Measurements from ENCODE around the gene PXYLP1.

The PXYLP1 gene

DNA sequence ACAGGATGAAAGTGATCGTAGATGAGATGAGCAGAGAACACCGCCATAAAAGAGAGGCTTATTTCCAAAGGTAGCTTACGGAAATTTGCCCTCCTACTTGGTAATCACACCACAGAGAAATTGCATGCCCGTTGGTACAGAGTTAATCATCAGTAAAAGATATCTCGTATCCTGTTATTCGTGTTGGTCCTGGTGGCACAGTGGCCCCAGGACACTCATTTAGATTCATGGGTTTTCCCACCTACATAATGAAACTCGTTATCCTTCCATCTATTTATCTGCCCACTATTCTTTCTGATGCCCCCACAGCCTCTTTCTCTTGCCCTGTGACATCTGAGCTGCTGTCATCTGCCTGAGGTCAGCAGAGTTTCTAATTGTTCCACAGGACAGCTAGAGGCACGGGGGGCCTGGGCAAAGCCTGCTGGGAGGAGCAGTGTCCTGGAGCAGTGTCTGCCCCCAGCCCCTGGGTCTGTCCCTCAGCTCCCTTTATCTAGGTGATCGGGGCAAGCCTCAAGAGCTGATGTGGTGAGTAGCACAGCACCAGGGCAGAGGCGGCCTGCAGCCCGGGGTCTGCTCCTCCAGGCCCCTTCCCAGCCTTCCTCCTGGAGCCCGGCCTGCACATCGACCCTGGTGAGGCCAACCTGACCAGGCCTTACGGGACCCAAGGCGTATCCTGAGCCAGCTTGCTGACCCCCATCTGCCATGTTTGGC, 42.2 kb downstream of the PXYLP1 start:
- no peak for DNase-seq (ENCODE audit: low read depth in 2 of 2)

DNA sequence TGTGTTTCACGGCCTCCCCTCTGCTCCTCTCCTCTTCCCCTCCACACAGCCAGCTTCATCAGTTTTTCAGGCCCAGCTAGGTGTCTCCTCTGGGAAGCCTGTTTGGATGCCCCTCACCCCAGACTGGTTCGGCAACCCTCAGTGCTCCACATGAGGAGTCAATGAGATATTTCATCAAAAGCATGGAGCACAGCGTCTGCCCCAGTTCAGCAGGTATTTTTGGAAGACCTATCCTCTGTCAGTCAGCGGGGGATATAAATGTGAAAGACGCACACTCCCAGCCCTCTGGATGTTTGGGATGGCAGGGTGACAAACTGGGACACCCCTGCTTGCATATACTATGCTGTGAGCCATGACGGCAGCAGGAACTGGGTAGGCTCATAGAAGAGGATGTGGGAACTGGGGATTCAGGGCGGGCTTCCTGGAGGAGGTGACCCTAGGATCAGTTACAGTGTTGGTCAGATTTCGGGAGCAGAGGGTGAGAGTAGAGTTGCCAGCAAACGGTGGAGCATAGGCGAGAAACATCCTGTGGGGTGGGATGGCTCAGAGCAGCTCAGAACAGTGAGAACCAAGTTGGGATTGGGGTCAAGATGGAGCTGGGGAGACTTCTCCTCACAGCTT, 42.9 kb downstream of the PXYLP1 start:
- no peak for DNase-seq (ENCODE audit: low read depth in 2 of 2)

DNA sequence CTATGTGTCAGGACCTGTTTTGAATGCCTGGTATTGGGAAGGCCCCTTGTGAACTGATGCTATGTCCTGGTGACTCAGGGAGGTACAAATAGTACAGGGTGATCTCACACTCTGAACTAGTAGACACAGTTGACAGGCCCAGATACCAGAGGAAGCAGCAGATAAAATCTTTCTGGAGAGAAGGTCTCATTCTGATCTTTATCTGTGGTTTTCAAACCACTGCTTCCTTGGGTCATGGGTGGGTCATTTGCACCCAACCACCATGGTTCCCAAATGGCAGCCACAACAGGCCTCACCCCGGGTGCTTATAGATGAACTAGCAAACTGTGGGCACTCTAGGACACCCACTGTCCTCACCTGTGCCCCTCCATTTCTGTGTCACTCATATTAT, 43.4 kb downstream of the PXYLP1 start:
- no peak for DNase-seq (ENCODE audit: low read depth in 2 of 2)

DNA sequence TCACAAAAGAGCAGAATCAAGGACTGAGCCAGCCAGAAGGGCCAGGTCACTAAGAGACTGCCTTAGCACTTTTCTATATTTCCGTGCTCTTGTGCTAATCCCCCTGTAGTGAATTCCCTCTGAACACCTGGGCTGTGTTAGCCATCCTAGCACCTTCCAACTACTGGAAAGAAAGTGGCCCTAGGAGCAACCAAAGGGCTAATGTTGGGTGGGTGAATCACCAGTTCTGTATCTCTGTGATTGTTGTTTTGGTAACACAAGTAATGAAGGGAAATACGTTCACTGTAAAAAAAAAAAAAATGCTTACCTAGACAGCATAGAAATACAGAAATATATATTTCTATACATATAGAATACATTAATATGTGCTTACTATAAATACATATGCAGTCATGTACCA, 43.9 kb downstream of the PXYLP1 start:
- no peak for DNase-seq (ENCODE audit: low read depth in 2 of 2)

DNA sequence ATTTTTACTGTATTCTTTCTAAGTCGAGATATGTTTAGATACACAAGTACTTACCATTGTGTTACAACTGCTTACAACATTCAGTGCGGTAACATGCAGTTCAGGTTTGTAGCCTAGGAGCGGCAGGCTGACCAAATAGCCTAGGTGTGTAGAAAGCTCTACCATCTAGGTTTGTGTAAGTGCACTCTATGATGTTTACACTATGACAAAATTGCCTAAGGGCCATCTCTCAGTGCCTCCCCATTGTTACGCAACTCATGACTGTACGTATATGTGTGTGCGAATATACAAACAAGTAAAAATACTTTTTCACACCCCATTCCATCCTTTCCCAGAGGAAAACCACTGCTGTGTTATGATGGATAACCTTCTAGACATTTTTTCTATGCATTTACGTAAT, 44.3 kb downstream of the PXYLP1 start:
- no peak for DNase-seq (ENCODE audit: low read depth in 2 of 2)

DNA sequence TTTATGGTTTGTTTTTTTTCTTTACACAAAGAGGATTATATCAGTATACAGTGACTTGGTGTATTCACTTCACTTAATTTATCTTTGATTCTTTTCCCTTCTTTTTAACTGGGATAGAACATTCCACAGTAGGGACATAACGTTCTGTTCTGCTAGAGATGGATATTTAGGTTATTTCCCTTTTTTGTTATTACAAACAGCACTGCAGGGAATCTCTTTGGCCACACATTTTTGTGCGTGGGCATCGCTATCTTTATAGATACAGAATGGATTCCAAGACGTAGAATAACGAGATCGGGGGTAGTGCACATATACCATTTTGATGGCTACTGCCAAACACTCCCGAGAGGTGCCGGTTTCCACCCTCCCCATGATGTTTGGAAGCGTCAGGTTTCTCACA, 44.8 kb downstream of the PXYLP1 start:
- DNase-seq (ENCODE audit: low read depth in 2 of 2), result no peak

DNA sequence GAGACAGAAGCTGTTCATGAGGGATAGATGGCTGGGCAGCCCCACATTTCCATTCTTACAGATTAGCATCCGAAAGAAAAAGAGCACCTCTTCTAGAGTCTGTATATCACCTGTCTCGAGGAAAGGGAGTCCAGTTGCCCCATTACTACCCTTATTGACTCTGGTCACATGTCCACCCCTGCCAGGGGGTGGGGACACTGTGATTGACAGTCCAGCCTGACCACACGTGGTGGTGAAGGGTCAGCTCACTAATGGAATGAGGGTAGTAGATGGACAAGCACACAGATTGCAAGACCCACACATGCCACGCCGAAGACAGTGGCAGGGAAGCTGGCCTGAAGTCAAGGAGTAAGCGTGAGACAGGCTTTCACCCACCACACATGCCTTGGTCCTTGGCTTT, 45.8 kb downstream of the PXYLP1 start:
- DNase-seq (ENCODE audit: low read depth in 2 of 2), result no peak

DNA sequence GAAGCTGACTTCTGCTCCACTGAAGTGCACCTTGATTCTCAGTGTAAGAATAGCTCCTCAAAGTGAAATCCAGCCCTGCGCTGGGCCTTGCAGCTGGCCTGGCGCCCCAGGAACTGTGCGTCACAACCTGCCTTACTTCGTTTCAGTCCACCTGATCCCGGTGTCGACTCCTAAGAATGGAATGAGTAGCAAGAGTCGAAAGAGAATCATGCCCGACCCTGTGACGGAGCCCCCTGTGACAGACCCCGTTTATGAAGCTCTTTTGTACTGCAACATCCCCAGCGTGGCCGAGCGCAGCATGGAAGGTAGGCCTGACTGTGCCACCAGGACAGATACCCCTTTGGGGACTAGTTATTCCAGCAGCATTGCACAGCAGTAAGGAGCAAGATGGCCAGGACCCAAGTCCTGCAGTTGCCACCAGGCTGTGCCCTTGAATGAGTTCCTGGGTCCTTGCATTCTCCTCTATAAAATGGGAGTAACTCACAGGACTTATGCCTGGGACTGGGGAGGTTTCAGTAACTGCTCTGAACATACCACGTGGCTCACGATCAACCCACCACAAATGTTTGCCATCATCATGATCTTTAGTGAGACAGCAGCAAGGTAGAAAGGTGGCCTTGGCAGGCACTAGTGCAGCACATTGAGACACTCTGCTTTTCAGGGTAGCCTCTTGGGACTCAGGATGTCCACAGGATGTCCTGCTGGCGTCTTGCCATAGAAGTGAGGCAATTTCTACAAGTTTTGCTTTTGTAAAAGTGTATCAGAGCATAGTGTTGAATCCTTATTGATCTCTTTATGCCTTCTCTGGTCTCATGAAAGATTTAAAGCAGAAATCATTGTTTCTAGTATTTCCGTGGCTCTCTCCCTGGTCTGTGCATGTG, 46.8 kb downstream of the PXYLP1 start:
- no peak for DNase-seq (ENCODE audit: low read depth in 2 of 2)

DNA sequence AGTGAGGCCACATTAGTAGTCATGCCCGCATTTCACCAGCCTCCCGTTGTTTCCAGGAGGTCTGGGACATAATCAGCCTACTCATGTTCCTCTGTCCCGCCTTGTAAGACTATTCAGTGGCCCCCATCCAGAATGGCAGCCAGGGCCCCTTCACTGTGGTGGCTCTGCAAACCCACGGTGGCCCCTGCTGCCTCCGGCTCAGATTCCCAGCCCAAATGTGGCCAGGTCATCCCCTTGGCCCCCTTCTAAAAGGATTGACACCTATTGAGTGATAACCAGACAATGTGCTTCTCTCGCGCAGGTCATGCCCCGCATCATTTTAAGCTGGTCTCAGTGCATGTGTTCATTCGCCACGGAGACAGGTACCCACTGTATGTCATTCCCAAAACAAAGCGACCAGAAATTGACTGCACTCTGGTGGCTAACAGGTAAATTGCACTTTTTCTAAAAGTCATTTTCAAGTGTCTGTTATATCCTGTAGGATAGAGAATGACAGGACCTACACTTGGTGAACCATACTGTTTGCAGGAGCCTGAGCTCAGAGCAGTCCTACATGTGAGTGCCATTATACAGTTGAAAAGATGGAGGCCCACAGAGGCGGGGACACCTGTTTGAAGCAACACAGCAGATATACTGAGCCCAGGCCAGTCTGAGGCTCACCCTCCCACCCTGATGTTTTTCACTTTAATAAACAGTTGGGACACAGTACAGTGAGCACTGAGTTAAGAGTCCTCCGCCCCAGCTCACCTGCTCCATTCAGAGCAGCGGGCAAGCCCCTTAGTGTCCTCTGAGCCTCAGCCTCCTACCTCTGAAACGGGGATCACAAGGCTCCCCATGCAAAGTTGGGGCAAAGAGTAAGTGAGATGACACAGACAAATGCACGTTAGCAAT, 47.7 kb downstream of the PXYLP1 start:
- DNase-seq (ENCODE audit: low read depth in 2 of 2), result no peak

DNA sequence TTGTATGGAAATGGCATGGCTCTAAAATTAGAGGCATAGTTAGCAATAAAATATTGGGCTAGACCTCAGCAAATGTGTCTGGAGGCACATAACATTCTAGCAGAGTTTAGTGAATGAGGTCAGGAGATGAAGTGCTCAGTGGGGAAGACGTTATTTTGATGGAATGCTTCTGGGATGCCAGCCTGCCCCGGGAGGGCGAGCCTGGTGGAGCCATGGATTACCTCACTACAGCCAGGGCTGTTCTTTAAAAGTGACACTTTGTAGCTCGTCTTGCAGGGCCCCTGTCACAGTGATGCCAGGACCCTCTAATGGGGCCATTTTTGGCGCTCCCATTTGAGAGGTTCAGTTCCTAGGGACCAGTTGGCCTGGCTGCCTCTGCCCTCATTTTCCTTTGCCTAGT, 48.5 kb downstream of the PXYLP1 start:
- no peak for DNase-seq (ENCODE audit: low read depth in 2 of 2)

DNA sequence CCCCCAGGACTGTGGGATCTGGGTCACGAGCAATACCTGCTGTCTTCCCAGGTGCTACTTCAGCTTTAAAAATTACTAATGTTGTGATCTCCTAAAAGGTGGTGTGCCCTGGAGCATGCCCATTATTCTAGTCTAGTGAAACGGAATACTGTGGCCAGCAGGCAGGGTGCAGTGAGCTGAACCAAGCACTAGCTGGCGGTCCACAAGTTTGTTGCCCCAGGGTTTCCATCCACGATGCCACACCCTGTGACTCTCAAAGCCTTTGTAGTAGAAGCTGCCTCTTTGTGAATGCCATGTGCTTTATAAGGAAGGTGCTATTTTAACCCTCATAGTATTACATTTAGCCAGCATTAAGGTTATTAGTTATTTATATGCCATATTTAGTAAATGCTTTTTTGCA, 49.1 kb downstream of the PXYLP1 start:
- DNase-seq (ENCODE audit: low read depth in 2 of 2), result no peak

DNA sequence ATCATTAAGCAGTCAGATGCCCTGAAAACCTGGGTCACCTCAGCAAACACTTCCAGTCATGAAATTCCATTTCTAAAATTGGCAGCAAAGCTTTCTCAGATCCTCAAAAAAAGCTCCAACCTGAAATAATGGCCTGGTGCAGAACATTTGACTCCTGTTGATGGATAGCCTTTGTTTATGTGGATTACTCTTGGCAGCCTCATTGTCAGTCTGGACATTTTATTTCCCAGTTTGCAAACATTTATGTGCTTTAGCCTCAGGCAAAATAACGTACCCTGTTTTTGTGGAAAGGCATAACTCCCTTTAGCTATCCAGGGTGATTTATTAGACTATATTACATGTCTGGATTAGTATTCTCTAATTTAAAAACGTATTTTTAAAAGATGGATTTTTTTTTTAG, 53.9 kb downstream of the PXYLP1 start:
- DNase-seq (ENCODE audit: low read depth in 2 of 2), result no peak

DNA sequence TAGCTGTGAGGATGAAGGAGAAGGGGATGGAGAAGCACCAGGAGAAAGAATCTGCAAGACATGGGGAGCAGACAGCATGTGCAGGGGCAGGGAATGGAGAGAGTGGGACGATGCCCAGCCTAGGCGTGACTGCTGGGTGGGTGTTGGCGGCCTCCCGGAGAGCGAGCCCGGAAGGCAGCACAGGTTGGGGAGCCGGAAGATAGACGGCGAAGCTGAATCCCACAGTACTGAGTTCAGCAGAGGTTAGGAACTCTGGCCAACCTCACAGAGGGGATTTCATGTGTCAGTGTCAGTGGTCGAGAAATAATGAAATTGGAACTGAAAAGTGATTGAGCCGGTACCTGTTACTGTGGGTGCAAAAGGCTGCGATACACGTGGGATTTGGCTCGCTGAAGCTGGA, 55.2 kb downstream of the PXYLP1 start:
- no peak for DNase-seq (ENCODE audit: low read depth in 2 of 2)

DNA sequence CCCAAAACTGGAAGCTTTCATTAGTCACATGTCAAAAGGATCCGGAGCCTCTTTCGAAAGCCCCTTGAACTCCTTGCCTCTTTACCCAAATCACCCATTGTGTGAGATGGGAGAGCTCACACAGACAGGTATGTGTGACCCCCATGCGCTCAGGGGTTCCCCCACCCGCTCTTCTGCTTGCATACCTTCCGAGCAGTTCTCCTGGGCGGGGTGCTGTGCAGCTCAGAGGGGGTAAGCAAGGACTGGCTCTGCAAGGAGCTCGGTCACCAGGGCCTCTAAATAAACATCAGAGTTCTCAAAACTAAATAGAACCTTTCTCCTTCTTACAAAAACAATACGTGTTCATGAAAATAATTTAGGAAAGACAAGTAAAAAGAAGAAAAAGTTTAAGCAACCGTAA, 55.7 kb downstream of the PXYLP1 start:
- DNase-seq (ENCODE audit: low read depth in 2 of 2), result no peak

DNA sequence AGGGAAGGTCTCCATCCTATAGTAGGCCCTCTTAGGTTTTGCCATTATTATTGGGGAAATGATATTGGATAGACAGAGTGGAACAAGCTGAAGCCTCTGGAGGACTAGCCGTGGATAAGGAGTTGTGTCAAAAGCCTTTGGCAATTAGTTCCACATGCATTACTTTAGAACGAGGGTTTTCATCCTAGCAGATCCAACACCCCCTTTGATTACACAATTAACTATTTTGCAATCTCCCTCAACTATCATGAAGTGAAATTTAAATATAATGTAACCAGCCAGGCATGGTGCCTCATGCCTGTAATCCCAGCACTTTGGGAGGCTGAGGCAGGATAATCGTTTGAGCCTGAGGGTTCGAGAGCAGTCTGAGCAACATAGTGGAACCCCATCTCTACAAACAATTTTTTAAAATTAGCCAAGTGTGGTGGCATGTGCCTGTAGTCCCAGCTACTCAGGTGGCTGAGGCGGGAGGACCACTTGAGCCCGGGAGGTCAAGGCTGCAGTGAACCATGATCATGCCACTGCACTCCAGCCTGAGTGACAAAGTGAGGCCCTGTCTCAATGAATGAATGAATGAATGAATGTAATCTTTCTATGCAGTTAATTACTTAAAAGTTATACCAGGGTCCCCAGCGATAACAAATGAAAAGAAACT, 56.8 kb downstream of the PXYLP1 start:
- no peak for DNase-seq (ENCODE audit: low read depth in 2 of 2)

DNA sequence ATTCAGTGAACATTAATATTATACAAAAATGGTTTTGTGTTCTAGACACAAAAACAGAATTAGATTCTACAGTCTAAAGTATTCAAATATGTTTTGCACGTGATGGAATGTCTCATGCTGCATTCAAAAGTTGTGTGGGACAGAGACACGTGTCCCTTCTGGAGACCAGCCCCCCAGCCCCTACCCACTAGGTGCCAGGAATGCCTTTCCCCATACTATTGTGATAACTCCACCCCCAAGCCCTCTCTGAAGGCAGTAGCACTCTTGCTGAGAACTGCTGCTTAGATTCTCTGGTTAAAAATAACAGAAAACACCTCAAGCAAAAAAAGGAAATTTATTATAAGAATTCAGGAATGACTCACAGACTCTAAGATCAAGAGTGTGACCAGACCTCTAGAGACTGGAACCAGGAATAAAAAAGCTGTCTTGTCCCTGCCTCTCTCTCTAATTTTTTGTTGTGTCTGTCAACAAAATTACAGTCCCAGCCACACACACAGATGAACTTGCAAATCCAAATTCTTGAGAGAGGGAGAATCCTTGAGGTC, 57.7 kb downstream of the PXYLP1 start:
- DNase-seq (ENCODE audit: low read depth in 2 of 2), result no peak

DNA sequence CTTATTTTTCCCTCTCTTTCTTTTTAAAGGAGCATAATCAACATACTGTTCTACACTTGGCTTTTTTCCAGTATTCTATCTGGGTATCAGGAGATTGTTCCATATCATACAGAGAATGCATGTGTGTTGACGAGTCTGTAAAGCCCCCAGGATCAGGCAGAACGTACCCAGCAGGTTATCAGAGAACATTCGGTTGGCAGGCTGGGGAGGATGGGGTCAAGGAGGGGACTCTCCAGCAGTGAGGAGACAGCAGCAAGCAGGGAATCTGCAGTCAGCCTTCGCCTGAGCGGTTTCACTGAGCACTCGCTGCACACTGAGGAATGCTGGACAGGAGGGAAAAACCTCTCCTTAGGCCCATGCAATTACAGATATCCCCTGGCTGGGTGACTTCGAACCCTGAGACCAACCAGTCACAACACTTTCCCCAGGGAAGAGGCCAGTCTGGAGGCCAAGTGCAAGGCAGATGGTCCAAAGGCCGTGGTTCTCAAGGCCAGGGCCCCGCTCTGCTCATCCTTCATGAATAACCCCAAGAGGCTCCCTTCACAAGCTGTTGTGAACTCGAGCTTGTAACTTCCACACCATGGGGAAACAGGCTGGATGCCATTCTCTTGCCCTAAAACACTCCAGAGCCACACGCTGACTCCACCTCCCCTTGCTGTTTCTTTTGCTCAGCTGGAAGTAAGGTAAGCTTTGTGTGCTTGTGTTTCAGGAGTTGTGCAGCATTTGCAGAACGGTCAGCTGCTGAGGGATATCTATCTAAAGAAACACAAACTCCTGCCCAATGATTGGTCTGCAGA, 60.1 kb downstream of the PXYLP1 start:
- DNase-seq (ENCODE audit: low read depth in 2 of 2), result no peak

DNA sequence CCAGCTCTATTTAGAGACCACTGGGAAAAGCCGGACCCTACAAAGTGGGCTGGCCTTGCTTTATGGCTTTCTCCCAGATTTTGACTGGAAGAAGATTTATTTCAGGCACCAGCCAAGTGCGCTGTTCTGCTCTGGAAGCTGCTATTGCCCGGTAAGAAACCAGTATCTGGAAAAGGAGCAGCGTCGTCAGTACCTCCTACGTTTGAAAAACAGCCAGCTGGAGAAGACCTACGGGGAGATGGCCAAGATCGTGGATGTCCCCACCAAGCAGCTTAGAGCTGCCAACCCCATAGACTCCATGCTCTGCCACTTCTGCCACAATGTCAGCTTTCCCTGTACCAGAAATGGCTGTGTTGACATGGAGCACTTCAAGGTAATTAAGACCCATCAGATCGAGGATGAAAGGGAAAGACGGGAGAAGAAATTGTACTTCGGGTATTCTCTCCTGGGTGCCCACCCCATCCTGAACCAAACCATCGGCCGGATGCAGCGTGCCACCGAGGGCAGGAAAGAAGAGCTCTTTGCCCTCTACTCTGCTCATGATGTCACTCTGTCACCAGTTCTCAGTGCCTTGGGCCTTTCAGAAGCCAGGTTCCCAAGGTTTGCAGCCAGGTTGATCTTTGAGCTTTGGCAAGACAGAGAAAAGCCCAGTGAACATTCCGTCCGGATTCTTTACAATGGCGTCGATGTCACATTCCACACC, 60.9 kb downstream of the PXYLP1 start:
- no peak for DNase-seq (ENCODE audit: low read depth in 2 of 2)

DNA sequence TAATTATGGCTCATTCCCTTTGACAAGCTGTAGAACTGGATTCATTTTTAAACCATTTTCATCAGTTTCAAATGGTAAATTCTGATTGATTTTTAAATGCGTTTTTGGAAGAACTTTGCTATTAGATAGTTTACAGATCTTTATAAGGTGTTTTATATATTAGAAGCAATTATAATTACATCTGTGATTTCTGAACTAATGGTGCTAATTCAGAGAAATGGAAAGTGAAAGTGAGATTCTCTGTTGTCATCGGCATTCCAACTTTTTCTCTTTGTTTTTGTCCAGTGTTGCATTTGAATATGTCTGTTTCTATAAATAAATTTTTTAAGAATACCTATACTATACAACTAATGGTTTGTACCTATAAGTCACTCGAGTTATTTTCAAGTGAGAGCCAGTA, 62.7 kb downstream of the PXYLP1 start:
- no peak for DNase-seq (ENCODE audit: low read depth in 2 of 2)

DNA sequence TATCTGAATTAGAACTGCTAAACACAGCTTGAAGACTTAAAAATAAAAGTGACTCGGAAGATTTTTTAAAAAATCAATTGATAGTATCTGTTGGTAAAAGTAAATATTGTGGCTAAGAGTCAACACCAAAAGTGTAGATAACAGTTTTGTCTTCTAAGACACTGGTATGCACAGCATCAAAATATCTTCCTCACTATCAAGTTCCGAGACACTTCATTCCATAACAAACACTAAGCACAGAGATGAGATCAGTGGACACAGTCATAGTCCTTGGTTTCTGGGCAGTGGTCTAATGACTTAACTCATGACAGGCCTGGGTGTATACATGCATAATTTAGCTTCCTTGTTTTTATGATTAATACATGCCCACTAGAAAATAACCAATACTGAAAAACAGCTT, 63.2 kb downstream of the PXYLP1 start:
- DNase-seq (ENCODE audit: low read depth in 2 of 2), result no peak

All from stimulated activated CD8-positive, alpha-beta memory T cell treated with anti-CD3 and anti-CD28 coated beads, Interleukin-2, amount 100 ng/mL, for 1 hour (primary cell).